IMR-90 (cell line): ENCODE data around the gene HPCAL4.

Experiments
- CTCF ChIP-seq: conservative IDR thresholded peaks from 2 replicates; pipeline ENCODE4 v1.5.1; 2012; ENCODE audit warnings: mild to moderate bottlenecking, low read depth, low read length, improper control_type of control experiment
- MAZ ChIP-seq: IDR thresholded peaks from 2 replicates; pipeline ENCODE4 v1.6.1; 2012; ENCODE audit warnings: low read depth, mild to moderate bottlenecking, low read length, improper control_type of control experiment, moderate library complexity, borderline replicate concordance
- POLR2A ChIP-seq: IDR thresholded peaks from 2 replicates; pipeline ENCODE4 v1.6.1; 2012; ENCODE audit warnings: mild to moderate bottlenecking, low read depth, low read length
- RAD21 ChIP-seq: IDR thresholded peaks from 2 replicates; pipeline ENCODE4 v1.6.1; 2012; ENCODE audit warnings: low read length, improper control_type of control experiment
- USF2 ChIP-seq: fragments of 150-350 bp; IDR thresholded peaks from 2 replicates; pipeline ENCODE4 v1.6.1; 2017; ENCODE audit warnings: mild to moderate bottlenecking, antibody characterized with exemption, low read length, low read depth

GRCh38 chr1:39689635-39690034 is 1.6 kb downstream of the HPCAL4 start:
- TF ChIP-seq CTCF, result no peak
- no peak for TF ChIP-seq USF2
- TF ChIP-seq POLR2A, result no peak
- TF ChIP-seq RAD21, result no peak
- no peak for TF ChIP-seq MAZ
